OCI-LY3 (cell line): ENCODE measurements around the gene OR51E1.

Experiments
- EZH2phosphoT487 ChIP-seq: fragments of 200-600 bp; shearing (Covaris generic); IDR thresholded peaks from 2 replicates; pipeline ENCODE4 v1.6.1; 2018; ENCODE audit warnings: antibody characterized with exemption, mixed run types, low read depth
- TF ChIP-seq, protein P1 (sequence below): fragments of 200-600, 300-600 bp; sonication (generic); IDR thresholded peaks from 2 replicates; pipeline ENCODE4 v1.5.1; 2014; ENCODE audit warnings: antibody characterized with exemption, low read length, low read depth

DNA sequence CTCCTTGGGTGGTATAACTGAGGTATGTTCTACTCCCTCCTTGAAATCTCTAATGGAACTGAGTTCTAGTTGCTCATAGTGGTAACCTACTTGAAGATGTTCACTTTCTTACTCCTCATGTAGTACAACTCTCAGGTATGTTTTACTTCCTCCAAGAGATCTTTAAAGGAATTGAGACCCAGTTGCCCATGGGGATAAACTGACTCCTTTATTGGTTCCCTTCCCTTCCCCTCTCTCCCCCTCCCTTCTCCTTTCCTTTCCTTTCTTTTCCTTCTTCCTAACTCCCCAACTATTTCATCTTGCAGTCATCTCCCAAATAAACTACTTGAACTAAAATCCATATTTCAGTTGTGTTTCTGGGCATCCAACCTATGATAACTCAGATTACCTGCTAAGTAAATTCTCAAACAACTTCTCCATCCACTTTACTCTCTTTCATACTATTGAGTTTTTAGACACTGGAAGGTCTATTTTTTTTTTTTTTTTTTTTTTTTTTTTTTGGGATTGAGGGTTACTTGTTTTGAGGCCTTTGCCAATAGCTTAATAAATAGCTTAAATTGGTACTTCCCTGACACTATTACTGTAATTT is 27.8 kb upstream of the OR51E1 start:
- TF ChIP-seq, protein P1, sequence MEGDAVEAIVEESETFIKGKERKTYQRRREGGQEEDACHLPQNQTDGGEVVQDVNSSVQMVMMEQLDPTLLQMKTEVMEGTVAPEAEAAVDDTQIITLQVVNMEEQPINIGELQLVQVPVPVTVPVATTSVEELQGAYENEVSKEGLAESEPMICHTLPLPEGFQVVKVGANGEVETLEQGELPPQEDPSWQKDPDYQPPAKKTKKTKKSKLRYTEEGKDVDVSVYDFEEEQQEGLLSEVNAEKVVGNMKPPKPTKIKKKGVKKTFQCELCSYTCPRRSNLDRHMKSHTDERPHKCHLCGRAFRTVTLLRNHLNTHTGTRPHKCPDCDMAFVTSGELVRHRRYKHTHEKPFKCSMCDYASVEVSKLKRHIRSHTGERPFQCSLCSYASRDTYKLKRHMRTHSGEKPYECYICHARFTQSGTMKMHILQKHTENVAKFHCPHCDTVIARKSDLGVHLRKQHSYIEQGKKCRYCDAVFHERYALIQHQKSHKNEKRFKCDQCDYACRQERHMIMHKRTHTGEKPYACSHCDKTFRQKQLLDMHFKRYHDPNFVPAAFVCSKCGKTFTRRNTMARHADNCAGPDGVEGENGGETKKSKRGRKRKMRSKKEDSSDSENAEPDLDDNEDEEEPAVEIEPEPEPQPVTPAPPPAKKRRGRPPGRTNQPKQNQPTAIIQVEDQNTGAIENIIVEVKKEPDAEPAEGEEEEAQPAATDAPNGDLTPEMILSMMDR = no peak
- no peak for TF ChIP-seq EZH2phosphoT487
